ENCODE measurements around the gene QSOX2. TPM values are rescaled to one million over a fixed set of nuclear protein-coding genes. Genes with fewer than 3 reads are reported as not detected.
A peak's percentile ranks its signal among the peaks of the same experiment; 100 is the strongest.

The QSOX2 gene
- total RNA-seq, 2 donors from 2014 or later, result 4.3 to 12.2 TPM

DNA sequence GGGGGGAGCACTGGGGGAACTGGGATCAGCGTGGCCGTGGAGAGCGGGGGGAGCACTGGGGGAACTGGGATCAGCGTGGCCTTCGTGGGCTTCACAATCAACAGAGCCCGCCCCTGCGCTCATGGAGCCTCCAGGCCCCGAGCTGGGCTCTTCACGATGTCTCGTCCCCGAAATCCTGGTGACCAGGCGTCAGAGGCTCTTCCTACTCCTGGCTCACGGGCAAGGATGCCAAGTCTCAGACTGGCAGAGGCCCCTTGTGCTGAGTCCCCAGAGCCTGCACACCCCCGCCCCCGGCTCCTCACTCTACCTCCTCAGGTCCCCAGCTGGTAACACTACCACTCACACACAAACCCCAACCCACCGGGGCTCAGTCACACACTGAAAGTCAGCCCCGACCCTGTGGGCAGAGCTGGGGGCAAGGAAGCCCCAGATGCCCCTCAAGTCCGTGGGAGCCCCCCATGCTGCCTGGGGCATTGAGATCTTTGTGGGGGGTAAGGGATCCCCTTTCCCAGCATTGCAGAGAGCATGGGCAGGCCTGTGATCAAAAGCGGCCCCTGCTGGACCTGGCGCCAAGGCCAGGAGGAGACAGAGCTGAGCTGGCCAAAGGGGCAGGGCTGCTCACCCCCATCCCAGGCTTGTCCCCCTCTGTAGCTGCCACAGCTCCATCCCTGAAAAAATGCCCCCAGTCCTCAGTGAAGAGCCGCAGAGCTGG lies 67.4 kb downstream of the QSOX2 start:
- Histone ChIP-seq H3K27me3 (replicated peaks; ENCODE audit: insufficient read depth) (peaks cover 2% of the 10 kb centered on the region), H3K27ac (no peak overlapping the region), H3K4me3 (no peak overlapping the region), H3K4me1 (replicated peaks) (no peaks in the 10 kb centered on the region), H3K9me3 (no peaks in the 10 kb centered on the region), H3K36me3 (no peaks in the 10 kb centered on the region)
- 91% methylated on average over 21 of the region's 21 CpGs for WGBS
- intact Hi-C loops (cut with DNase I), result no loop called here
- TF ChIP-seq POLR2A (IDR thresholded peaks at IDR 0.05) (no peak), POLR2AphosphoS5 (IDR thresholded peaks at IDR 0.05) (no peak)
- TF ChIP-seq, protein P1, sequence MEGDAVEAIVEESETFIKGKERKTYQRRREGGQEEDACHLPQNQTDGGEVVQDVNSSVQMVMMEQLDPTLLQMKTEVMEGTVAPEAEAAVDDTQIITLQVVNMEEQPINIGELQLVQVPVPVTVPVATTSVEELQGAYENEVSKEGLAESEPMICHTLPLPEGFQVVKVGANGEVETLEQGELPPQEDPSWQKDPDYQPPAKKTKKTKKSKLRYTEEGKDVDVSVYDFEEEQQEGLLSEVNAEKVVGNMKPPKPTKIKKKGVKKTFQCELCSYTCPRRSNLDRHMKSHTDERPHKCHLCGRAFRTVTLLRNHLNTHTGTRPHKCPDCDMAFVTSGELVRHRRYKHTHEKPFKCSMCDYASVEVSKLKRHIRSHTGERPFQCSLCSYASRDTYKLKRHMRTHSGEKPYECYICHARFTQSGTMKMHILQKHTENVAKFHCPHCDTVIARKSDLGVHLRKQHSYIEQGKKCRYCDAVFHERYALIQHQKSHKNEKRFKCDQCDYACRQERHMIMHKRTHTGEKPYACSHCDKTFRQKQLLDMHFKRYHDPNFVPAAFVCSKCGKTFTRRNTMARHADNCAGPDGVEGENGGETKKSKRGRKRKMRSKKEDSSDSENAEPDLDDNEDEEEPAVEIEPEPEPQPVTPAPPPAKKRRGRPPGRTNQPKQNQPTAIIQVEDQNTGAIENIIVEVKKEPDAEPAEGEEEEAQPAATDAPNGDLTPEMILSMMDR (IDR thresholded peaks at IDR 0.05), result no peak
- no peak for DNase-seq (ENCODE audit: low spot score)

DNA sequence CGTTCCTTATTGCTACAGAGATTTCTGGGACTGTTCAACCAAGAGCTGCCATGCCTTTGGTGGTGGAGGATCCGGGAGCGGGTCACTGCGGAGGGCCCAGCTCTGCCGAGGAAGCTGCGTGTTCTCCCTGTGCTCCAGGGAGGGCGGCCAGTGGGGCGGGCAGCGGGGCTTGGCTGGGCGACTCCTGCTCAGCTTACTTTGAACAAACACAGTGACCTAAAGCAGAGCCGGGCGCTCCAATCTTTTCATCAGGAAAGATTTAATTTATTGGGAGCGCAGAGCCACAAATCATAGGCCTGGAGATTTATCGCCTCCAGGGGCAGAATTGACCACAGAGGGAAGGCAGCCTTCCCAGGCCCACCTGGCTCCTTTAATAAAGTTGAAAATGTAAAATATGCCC lies 68.4 kb downstream of the QSOX2 start:
- intact Hi-C loops (cut with DNase I), result no loop called here
- Histone ChIP-seq H3K27ac (no peak overlapping the region), H3K27me3 (replicated peaks; ENCODE audit: insufficient read depth) (peaks cover 2% of the 10 kb centered on the region), H3K4me1 (replicated peaks) (no peaks in the 10 kb centered on the region), H3K36me3 (no peaks in the 10 kb centered on the region), H3K9me3 (no peaks in the 10 kb centered on the region), H3K4me3 (no peak overlapping the region)
- no peak for TF ChIP-seq POLR2A (IDR thresholded peaks at IDR 0.05)
- TF ChIP-seq, protein P1 (IDR thresholded peaks at IDR 0.05), result no peak
- no peak for TF ChIP-seq POLR2AphosphoS5 (IDR thresholded peaks at IDR 0.05)
- peak; percentile 11 for DNase-seq (ENCODE audit: low spot score)
- 14% methylated on average over 14 of the region's 14 CpGs for WGBS

DNA sequence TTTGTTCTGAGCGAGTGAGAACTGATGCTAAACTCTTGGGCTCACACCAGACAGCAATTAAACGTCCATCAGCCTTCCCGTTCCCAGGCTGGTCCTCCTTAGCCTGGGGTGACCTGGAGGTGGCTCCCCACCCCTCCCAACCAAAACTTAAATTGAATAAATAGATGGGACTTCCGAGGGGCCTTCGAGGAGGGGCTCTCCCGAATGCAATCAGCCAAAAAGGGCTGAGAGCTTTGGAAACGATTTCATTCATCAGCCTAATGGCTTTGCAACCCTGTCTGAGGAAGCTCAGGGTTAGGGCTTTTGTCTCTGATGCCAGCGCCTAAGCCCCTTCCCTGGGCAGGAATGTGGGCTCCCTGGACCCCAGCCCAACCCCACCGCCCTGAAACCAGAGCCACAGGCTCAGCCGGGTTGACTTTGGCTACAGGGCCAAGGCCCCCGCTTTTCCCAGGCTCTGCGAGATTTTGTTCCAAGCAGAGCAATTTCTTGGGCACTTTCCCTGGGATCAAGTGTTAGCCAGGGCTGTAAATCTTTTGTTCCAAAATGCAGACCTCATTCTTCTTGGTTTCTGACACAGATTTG lies 69.9 kb downstream of the QSOX2 start:
- H3K36me3 ChIP-seq, result no peaks in the 10 kb centered on the region
- intact Hi-C loops (cut with DNase I), result no loop called here
- TF ChIP-seq, protein P1 (IDR thresholded peaks at IDR 0.05), result no peak
- no peak for TF ChIP-seq POLR2AphosphoS5 (IDR thresholded peaks at IDR 0.05)
- TF ChIP-seq POLR2A (IDR thresholded peaks at IDR 0.05), result no peak
- no peaks in the 10 kb centered on the region for H3K4me1 ChIP-seq (replicated peaks)
- H3K27me3 ChIP-seq (replicated peaks; ENCODE audit: insufficient read depth), result peaks cover 2% of the 10 kb centered on the region
- 17% methylated on average over 12 of the region's 12 CpGs for WGBS
- H3K4me3 ChIP-seq, result no peak overlapping the region
- DNase-seq (ENCODE audit: low spot score), result no peak
- no peak overlapping the region for H3K27ac ChIP-seq
- no peaks in the 10 kb centered on the region for H3K9me3 ChIP-seq

DNA sequence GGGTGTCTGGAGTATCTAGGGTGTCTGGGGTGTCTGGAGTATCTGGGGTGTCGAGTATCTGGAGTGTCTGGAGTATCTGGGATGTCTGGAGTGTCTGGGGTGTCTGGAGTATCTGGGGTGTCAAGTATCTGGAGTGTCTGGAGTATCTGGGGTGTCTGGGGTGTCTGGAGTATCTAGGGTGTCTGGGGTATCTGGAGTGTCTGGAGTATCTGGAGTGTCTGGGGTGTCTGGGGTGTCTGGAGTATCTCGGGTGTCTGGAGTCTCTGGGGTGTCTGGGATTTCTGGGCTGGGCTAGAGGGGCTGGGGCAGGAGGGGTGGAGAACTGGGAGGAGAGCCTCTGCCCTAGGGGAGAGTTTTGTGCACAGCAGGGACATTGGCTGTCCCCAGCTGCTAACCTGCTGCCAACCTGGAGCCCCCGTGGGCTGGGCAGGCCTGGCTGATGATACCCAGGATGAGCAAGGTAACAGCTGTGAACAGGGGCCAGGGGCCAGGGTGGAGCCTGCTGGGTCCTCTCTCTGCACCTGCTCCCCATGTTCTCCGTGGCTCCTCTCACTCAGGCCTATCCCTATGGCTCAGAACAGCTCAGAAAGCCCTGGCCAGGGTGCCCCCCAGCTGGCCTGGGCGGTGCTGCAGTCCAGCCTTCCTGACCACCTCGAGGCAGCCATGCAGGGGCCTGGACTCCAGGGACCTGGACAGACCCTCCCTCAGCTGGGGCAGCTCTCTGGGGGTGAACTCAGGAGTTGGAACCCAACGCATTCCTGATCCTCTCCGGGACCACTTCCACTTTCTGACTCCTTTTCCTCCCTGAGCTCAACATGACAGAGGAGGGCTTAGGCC lies 70.6 kb downstream of the QSOX2 start:
- Histone ChIP-seq H3K27ac (no peak overlapping the region), H3K27me3 (replicated peaks; ENCODE audit: insufficient read depth) (peaks cover 2% of the 10 kb centered on the region), H3K9me3 (no peaks in the 10 kb centered on the region), H3K36me3 (no peaks in the 10 kb centered on the region), H3K4me1 (replicated peaks) (no peaks in the 10 kb centered on the region), H3K4me3 (no peak overlapping the region)
- TF ChIP-seq, protein P1 (IDR thresholded peaks at IDR 0.05), result no peak
- TF ChIP-seq POLR2A (IDR thresholded peaks at IDR 0.05) (no peak), POLR2AphosphoS5 (IDR thresholded peaks at IDR 0.05) (no peak)
- 53% methylated on average over 8 of the region's 8 CpGs for WGBS
- intact Hi-C loops (cut with DNase I), result no loop called here
- DNase-seq (ENCODE audit: low spot score), result no peak
